ENCODE results near the gene RPP38. TPM values are rescaled to one million over a fixed set of nuclear protein-coding genes. Genes with fewer than 3 reads are reported as not detected.
A peak's percentile ranks its signal among the peaks of the same experiment; 100 is the strongest.

The RPP38 gene
- total and polyA plus RNA-seq, 2 of the 13 experiments (the other 11 are each of a cell fraction or from before 2014, with no cell fraction given), result 11.7 to 16.4 TPM

- H3K79me2 ChIP-seq (ENCODE audit: insufficient read depth, low read length), result peaks cover 28% of the 10 kb centered on the region
- intact Hi-C loops (cut with micrococcal nuclease; ENCODE audit: unreplicated experiment), result no loop called here
- peak; percentile 20 for DNase-seq (ENCODE audit: low spot score)
- peak; percentile 28 for FAIRE-seq
- in situ Hi-C loops (cut with HindIII; ENCODE audit: extremely low pct_ligation_motif_present, low pct_unique_long_range_greater_than_20kb), result no loop called here
- H4K20me1 ChIP-seq (ENCODE audit: insufficient read depth, low read length), result no peaks in the 10 kb centered on the region
- ChIA-PET POLR2A (interaction anchor here (1.5 kb wide), 1 partner anchor 11 kb away, joined by 6 read pairs; no protein-coding TSS in a partner anchor), CTCF (ENCODE audit: low intra/inter-chr PET ratio, low total read pairs) (no interaction called here)
- no peaks in the 10 kb centered on the region for H3K9me3 ChIP-seq (ENCODE audit: low read length)
- no peaks in the 10 kb centered on the region for H3K27me3 ChIP-seq (ENCODE audit: control insufficient read depth in 1 of 2, insufficient read depth in 2 of 2, low read length in 2 of 2)
- H2AFZ ChIP-seq (ENCODE audit: low read length), result no peak overlapping the region
- ATAC-seq, result no peak
- no peak overlapping the region for H3K4me2 ChIP-seq (ENCODE audit: low read depth, low read length)
- no peak overlapping the region for H3K27ac ChIP-seq (ENCODE audit: extremely low read length, insufficient read depth, low read length)
- H3K9ac ChIP-seq (ENCODE audit: insufficient read depth, low read depth, low read length), result no peak overlapping the region
- 81% methylated on average over 16 of the region's 16 CpGs for WGBS (ENCODE audit: low lambda C conversion rate)
- peaks cover 44% of the 10 kb centered on the region for H3K4me1 ChIP-seq (ENCODE audit: insufficient read depth, low read length)
- peaks cover under 1 to 9% of the 10 kb centered on the region in 2 experiments; a peak in 4 of 5 replicates for H3K36me3 ChIP-seq (replicated peaks in 1 of 2; ENCODE audit: control insufficient read depth in 1 of 2, insufficient read depth in 2 of 2, low read length in 2 of 2)
- BruUV-seq (replicated peaks), result no TSS peak
- H3K4me3 ChIP-seq (replicated peaks in 1 of 3; ENCODE audit: insufficient read depth in 1 of 3, low read depth in 2 of 3, low read length in 3 of 3), result no peak overlapping the region
- TF ChIP-seq ZNF280B (CRISPR knock-in tag; IDR thresholded peaks at IDR 0.05; ENCODE audit: borderline replicate concordance) (no peak), HNF4A (CRISPR knock-in tag; IDR thresholded peaks at IDR 0.05) (peak; percentile 61), HNF4G (IDR thresholded peaks at IDR 0.05; ENCODE audit: borderline replicate concordance, low read depth, low read length) (0 out of 2 replicates have a peak, but pooled peaks have one; percentile 38), HNF4G (CRISPR knock-in tag; IDR thresholded peaks at IDR 0.05; ENCODE audit: borderline replicate concordance, low read depth) (no peak), HINFP (CRISPR knock-in tag; IDR thresholded peaks at IDR 0.05; ENCODE audit: low read depth) (no peak), ZFP37 (CRISPR knock-in tag; IDR thresholded peaks at IDR 0.05; ENCODE audit: borderline replicate concordance) (no peak), NFE2L1 (CRISPR knock-in tag; IDR thresholded peaks at IDR 0.05; ENCODE audit: borderline replicate concordance) (no peak), RFXANK (CRISPR knock-in tag; IDR thresholded peaks at IDR 0.05) (no peak), ZBTB33 (CRISPR knock-in tag; IDR thresholded peaks at IDR 0.05) (peak; percentile 56; the same call in 1 of the 2 replicates), ZNF629 (CRISPR knock-in tag; conservative IDR thresholded peaks at IDR 0.05) (0 out of 2 replicates have a peak, but pooled peaks have one; percentile 10), HOMEZ (CRISPR knock-in tag; IDR thresholded peaks at IDR 0.05; ENCODE audit: low read depth) (no peak), PAXIP1 (CRISPR knock-in tag; conservative IDR thresholded peaks at IDR 0.05) (0 out of 2 replicates have a peak, but pooled peaks have one; percentile 13)
Observed at GRCh38 chr10:15141136-15142054, 44.2 kb downstream of the RPP38 start.
